GM18951 (cell line): ENCODE data around the gene PCSK6.
"Not testable (repeated sequence)": the region's sequence is repeated elsewhere in the genome, so short reads cannot be mapped to it uniquely, and the experiment has no call there.

Experiments used
- POLR2A ChIP-seq: IDR thresholded peaks from 4 replicates; pipeline ENCODE4 v1.6.1; 2011; ENCODE audit warnings: mild to moderate bottlenecking; ENCODE audit not compliant: insufficient read length, insufficient read depth; ENCODE audit errors: extremely low read depth
- in situ Hi-C: fragments of 300-500 bp; cut with MboI; formaldehyde crosslinking; loops from one replicate; pipeline ENCODE4 v1.12.0; 2022; ENCODE audit warnings: low sequenced_read_pairs, mixed read lengths, inconsistent platforms; ENCODE audit not compliant: unreplicated experiment

PCSK6 gene

DNA sequence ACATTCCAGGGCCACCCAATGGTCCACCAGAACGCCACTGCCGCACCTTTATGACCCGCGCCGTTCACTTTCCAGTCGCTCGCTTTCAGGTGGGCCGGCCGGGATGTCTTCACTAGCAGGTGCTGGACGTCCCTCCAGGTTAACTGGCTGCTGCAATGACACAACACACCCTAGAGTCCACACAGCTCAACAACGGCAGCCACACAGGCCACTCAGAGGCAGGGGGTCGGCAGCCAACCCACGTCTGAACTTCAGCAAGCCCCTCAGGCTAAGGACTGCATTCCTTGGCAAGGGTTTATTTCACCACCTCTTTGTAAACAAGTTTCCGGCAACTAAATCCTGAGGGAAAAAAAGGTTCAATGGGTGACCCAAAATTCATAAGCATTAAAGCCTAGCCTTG is 105.2 kb downstream of the PCSK6 start:
- no peak for TF ChIP-seq POLR2A
- in situ Hi-C loops = no loop called here

DNA sequence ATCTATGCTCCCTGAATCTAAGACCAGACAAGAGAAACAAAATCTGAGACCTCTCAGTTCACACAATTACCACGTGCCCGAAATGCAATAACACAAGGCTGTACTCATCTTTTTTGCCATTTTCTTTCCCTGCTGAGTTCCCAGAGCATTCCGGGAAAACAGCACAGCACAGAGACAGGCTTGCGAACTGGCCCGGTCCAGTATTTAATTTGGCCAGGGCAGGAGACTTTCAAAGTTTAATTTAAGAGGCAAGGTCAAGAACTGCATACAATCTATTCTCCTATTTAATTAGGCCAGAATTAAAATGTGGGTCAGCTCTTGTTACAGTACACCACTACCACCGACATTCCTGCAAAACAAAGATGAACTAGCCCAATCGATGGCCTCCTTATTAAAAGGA is 107.0 kb downstream of the PCSK6 start:
- no peak for TF ChIP-seq POLR2A
- in situ Hi-C loops = no loop called here

DNA sequence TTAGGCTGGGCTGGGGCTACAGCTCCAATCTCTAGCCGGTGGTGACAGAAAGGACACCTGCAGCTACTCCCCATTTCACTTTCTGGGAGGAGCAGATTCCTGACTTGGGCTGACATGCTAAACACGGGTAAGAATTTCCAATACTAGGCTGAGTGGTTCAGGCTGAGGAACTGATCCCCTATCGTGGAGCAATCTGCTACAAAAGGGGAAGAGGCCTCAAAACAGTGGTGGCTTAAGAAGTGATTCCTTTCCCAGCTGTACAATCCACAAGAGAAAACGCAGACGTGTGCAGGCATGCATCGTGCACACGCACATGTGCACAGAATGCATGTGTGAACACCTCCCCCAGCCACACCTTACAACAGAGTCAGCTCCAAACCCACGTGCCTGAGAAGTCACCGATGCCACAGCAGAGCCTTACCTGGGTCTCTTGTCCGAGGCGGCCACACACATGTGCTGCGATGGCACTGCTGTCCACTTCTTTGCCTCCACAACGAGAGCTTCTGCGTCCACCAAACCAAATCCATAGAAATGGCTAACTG is 107.8 kb downstream of the PCSK6 start:
- in situ Hi-C loops = no loop called here
- no peak for TF ChIP-seq POLR2A

DNA sequence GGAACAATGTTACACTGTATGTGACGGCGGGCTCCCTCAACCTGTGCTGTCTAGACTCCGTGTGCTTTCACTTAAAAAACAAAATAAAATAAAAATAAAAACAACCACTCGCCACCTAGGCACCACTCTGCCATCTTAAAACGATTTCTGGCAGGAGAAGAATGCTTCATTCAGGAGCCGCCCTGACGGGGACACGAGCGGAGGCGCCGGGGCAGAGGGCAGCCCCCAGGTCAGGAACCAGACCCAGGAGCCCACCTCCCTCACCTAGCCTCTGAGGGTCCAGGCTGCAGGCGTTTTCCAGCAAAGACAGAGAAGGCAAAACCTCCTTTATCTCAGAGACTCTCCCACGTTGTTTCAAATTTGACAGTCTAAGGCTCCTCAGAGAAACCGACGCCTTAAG is 109.4 kb downstream of the PCSK6 start:
- in situ Hi-C loops = no loop called here
- TF ChIP-seq POLR2A = no peak

DNA sequence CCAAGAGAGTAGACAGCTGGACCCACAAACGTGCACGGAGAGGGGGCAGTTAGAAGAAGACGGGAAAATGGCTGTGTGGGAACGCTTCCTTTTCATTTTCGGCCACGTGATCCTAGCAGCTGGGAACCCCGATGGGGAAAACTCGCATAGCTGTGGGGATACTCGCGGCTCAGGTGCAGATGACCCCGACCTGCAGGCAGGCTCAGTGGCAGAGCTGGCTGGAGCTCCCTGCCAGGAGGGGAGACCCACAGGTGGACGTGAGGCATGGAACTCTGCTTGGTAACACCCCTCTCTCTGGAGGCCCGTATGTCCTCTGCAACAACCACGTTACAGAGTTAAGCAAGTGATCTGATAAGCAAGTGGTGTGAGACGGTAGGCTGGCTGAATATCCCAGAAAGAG is 109.9 kb downstream of the PCSK6 start:
- TF ChIP-seq POLR2A = no peak
- in situ Hi-C loops = no loop called here

DNA sequence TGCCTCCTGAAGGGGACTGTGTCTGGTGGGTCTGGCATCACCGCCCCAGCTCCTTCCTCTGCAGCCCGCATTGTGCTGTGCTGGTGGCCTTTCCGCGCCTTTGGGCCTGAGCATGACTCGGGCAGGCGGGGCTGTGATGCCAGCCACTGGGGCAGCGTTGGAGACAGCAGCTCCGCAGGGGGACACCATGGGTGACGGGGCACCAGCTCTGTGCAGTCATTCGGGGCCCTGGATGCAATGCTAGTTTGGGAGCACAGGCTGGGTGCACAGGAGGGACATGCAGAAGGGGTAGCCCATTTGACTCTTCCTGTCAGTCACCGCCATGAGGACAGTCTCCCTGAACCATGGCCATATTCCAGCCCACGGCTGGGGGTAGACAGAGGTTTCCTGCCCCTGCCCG is 110.6 kb downstream of the PCSK6 start:
- in situ Hi-C loops = no loop called here
- TF ChIP-seq POLR2A = no peak

DNA sequence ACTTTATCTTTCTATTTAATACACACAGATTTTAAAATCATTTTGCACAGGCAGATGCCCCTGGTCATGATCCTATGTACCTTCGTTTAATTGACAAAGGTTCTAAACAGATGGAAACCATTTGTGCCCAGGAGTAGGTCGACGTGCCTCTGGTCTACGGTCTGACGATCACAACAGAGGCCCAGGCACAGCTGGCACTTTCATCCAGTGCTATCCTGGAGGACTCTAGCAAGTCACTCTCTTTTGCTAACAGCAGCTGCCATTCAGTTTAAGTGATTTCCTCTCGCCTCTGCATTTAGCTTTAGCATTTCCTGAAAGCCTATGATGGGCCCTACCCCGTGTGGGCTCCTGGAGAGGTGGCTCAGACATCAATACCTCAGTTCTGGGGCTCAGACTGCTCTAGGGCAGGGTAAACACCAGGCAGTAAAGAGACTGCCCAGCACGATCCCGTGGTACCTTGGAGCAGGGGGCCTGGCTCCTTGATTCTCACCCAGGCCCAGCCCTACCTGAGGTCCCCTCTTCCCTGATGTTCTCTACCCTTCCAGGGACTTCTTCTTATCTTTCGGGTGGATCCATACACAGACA is 111.2 kb downstream of the PCSK6 start:
- TF ChIP-seq POLR2A = no peak

DNA sequence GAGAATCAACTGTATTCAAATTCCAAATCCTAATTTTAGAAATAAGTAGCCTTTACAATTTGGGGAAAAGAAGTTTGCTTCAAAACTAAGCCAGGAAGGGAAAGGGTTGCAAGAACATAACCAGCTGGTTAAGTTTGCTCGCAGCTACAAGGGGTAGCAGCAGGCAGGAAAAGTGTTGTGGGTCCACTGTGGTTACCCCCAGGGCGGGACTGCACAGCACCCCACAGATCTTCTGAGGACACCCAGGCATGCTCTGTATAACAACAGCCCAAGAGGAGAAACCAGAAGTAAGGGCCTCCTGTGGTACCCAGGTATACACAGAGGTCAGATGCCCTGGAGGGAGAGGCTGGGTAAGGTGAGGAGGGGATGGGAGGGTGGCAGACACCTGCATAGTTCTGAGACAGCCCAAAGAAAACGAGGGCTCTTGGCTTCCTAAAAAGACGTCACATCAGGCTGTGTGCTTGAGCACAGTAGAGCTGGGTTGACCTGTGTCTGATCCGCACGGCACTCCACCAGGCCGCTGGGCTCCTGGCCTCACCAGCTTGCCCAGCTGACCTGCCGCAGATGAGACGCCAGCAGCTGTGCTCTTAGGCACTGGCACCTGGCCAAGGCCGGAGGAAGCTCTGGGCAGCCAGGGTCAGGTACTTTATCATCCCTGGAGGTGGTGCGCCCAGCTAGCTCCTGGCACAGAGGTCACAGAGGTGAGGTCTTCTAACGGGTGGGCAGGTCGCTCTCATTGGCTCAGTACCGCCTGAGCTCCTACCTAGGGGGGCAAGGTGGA is 112.7 kb downstream of the PCSK6 start:
- TF ChIP-seq POLR2A = no peak
- in situ Hi-C loops = no loop called here

More for the DNA sequence above, 111.2 kb downstream of the PCSK6 start:
- in situ Hi-C loops = no loop called here

DNA sequence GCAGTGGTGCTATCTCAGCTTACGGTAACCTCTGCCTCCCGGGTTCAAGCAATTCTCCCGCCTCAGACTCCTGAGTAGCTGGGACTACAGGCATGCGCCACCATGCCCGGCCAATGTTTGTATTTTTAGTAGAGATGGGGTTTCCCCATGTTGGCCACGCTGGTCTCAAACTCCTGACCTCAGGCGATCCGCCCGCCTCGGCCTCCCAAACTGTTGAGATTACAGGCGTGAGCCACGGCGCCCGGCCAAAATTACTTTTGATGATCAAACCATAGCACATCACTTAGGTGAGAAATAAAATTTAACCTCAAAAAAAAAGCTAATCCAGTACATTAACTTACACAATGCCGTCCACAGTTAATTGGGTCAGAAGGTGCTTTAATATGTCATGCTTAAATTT is 114.5 kb downstream of the PCSK6 start:
- in situ Hi-C loops = not testable (repeated sequence)

DNA sequence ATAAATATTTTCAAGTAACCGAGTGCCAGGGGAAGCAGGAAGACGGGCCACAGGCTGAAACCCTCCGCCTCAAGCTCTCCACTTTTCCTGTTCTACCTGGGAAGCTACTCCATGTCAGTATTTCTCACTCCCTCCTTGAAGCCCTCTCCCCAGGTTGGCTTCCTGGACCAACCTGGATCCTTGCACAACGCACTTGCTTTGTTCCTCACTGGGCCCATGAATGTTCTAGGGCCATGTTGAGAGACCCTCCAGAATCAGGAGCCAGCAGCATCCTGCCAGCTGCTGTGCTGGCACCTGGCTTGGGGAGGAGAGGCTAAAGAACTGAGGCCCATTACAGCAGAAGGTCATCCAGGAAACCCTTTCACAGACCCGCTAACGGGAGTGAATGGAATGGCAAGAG is 115.2 kb downstream of the PCSK6 start:
- in situ Hi-C loops = no loop called here
- no peak for TF ChIP-seq POLR2A

DNA sequence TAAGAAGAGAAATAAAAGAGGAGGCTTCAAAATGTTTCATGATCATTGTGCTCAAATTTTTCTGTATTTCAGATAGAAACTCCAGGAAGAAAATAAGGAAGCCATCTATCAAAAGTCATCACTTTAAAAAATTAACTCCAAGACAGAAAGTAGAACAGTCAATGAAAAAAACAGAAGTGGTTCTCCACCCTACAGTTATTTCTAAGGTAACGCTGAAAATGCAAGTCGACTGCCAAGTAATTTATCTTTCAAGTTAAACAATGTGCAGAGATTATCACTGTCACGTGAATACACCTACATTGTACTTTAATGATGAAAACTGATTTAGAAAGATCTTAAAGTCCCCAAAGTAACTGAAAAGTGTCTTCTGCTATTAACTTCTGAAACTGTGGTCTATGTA is 115.9 kb downstream of the PCSK6 start:
- in situ Hi-C loops = no loop called here
- no peak for TF ChIP-seq POLR2A

DNA sequence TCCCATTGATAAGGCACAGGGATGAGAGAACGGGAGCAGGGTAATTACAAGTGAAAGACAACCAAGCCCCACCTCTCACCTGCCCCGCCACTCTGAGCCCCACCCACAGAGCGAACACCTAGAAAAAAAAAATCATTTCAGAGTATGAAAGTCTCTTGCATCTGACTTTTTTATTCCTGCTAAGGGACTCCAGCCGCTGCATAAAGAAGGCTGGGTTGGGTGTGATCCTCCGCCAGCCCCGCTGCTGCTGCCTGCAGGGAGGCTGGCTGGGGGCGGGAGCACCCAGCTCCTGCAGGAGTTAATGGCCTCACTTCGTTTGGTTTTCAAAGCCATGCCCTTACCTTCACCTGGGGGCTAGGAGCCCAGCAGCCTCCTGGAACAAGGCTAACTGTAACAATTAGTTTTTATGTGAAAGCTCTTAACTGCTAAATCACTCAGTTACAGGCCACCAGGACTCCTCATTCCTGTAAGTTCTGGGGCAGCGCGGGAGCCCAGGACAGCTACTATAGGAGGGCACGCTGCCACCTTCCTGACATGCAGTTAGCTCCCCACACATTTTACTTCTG is 116.5 kb downstream of the PCSK6 start:
- TF ChIP-seq POLR2A = no peak
- in situ Hi-C loops = no loop called here

DNA sequence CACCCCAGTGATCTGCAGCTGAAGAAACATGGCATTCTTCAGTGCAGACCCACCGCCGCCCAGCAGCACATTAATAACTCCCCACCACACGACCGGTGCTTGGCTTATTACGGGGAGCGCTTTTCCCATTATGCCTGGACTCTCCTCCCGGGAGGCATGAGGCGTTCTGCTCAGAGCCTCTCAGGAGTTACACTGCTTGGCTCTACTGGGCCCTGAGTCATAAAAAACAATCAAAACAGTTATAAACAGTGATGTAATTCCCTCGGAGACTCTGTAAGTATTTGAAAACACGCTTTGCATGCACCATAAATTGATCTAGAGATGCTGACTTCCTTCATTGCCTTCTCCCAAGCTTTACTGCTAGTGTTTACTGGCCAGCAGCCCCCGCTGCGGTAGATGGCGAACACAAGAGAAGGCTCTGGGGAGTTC is 117.3 kb downstream of the PCSK6 start:
- no peak for TF ChIP-seq POLR2A
- in situ Hi-C loops = no loop called here

DNA sequence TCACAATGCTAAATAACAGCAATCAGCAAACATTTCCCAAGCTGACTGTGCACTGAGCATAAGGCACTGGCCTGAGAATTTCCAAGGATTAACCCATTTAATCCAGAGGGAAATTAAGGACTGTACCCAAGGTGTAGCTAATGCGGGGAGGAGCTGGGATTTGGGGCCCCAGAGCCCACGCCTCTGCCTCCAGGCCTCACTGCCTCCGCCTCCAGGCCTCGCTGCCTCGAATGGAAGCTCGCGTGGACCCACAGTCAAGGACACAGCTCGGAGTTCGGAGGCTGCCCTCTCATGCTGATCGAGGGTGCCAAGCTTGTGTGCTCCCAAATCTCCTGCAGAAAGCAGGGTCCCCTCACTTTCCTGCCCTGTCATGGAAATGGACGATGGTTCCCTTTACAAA is 118.0 kb downstream of the PCSK6 start:
- no peak for TF ChIP-seq POLR2A
- in situ Hi-C loops = no loop called here

DNA sequence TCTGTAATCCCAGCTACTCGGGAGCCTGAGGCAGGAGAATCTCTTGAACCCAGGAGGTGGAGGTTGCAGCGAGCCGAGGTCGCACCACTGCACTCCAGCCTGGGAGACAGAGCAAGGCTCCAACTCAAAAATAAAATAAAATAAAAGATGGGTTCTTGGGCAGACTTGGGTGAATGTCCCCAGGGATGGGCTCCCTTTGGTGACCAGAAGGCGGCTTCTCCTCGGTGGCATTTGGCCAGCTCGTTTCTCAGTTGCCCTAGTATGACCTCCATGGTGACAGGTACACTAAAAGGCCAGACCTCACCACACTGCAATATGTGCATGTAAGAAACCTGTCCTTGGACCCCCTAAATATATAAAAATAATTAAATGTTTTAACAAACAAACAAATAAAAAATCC is 118.4 kb downstream of the PCSK6 start:
- TF ChIP-seq POLR2A = no peak
- in situ Hi-C loops = no loop called here
